ENCODE results near the gene SDK1. TPM values are rescaled to one million over a fixed set of nuclear protein-coding genes. Genes with fewer than 3 reads are reported as not detected.

The SDK1 gene
- total and polyA plus RNA-seq, 2 donors (not counting 3 experiments of a cell fraction or from before 2014, with no cell fraction given), result 1.6 to 3.9 TPM

- ChIA-PET CTCF (no interaction called here), POLR2A (no interaction called here)
- no peaks in the 10 kb centered on the region for H3K79me2 ChIP-seq (ENCODE audit: control insufficient read depth, insufficient read depth, low read length)
- H3K27me3 ChIP-seq (ENCODE audit: control insufficient read depth in 2 of 2, insufficient read depth in 2 of 2, low read length in 2 of 2), result no peaks in the 10 kb centered on the region
- FAIRE-seq (no peak), DNase-seq (ENCODE audit: low read depth, low spot score) (no peak)
- no peaks in the 10 kb centered on the region for H4K20me1 ChIP-seq (replicated peaks; ENCODE audit: control insufficient read depth, extremely low read depth, insufficient read depth, low read length)
- H3K9me3 ChIP-seq (replicated peaks; ENCODE audit: control insufficient read depth, insufficient read depth, low read length), result no peaks in the 10 kb centered on the region
- no peaks in the 10 kb centered on the region for H3K36me3 ChIP-seq (ENCODE audit: control insufficient read depth in 2 of 2, extremely low read depth in 1 of 2, insufficient read depth in 2 of 2, low read length in 2 of 2)
- H2AFZ ChIP-seq (ENCODE audit: low read depth, low read length), result no peak overlapping the region
- dilution Hi-C loops (cut with MboI; ENCODE audit: extremely low pct_ligation_motif_present, low sequenced_read_pairs) (no loop called here), intact Hi-C loops (cut with micrococcal nuclease) (no loop called here)
- H3K27ac ChIP-seq (ENCODE audit: insufficient read depth, low read depth, low read length), result no peak overlapping the region
- no peak overlapping the region for H3K4me2 ChIP-seq (ENCODE audit: insufficient read depth, low read length)
- no peaks in the 10 kb centered on the region for H3K4me1 ChIP-seq (ENCODE audit: control insufficient read depth, extremely low read depth, insufficient read depth, low read length)
- BruUV-seq (replicated peaks), result no TSS peak
- no peaks in the 10 kb centered on the region for H3K9me1 ChIP-seq (replicated peaks; ENCODE audit: control insufficient read depth, extremely low read depth, insufficient read depth, low read length)
- H3K9ac ChIP-seq (replicated peaks; ENCODE audit: extremely low read depth, insufficient read depth, low read length), result no peak overlapping the region
- TF ChIP-seq JUN (IDR thresholded peaks at IDR 0.05; ENCODE audit: borderline replicate concordance, insufficient read depth, insufficient read length, low read depth), result no peak
- H3K4me3 ChIP-seq (replicated peaks in 1 of 3; ENCODE audit: insufficient read depth in 1 of 3, low read depth in 1 of 3, low read length in 3 of 3), result no peak overlapping the region
Observed at GRCh38 chr7:3992841-3993240, 691.8 kb downstream of the SDK1 start.

DNA sequence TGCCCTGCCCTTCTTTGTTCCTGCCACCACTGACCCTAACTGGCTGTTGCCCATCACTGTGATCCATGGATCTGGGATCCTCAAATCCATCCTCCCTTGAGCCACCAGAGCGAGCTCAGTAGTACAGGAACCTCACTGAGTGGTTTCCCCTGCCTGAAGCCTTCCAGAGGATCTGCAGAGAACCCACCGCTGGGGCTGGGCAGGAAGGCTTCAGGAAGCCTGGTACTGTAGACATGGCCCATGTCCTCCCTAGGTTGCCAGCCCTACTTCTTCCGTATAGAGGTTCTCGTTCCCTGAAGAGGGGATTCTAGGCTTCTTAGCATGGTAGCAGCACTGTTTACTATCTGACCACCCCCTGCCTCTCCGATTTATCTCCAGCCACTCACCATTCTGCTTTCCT, 693.7 kb downstream of the SDK1 start:
- FAIRE-seq, result no peak

More for the DNA sequence above, 693.7 kb downstream of the SDK1 start:
- no peaks in the 10 kb centered on the region for H4K20me1 ChIP-seq (replicated peaks; ENCODE audit: control insufficient read depth, extremely low read depth, insufficient read depth, low read length)
- intact Hi-C loops (cut with micrococcal nuclease), result no loop called here
- no peaks in the 10 kb centered on the region for H3K9me1 ChIP-seq (replicated peaks; ENCODE audit: control insufficient read depth, extremely low read depth, insufficient read depth, low read length)
- H3K4me3 ChIP-seq (replicated peaks in 1 of 3; ENCODE audit: insufficient read depth in 1 of 3, low read depth in 1 of 3, low read length in 3 of 3), result no peak overlapping the region
- H3K36me3 ChIP-seq (ENCODE audit: control insufficient read depth in 2 of 2, extremely low read depth in 1 of 2, insufficient read depth in 2 of 2, low read length in 2 of 2), result no peaks in the 10 kb centered on the region
- no peak for TF ChIP-seq FOS (IDR thresholded peaks at IDR 0.05; ENCODE audit: borderline replicate concordance, insufficient read depth, low read length)
- no peak for TF ChIP-seq CTCF (IDR thresholded peaks at IDR 0.05; ENCODE audit: extremely low read depth in 1 of 2, insufficient read depth in 1 of 2, low read depth in 1 of 2, low read length in 2 of 2)
- TF ChIP-seq, protein P1, sequence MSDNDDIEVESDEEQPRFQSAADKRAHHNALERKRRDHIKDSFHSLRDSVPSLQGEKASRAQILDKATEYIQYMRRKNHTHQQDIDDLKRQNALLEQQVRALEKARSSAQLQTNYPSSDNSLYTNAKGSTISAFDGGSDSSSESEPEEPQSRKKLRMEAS (IDR thresholded peaks at IDR 0.05; ENCODE audit: insufficient read depth, insufficient read length), result no peak
- TF ChIP-seq JUN (IDR thresholded peaks at IDR 0.05; ENCODE audit: borderline replicate concordance, insufficient read depth, insufficient read length, low read depth), result no peak
- TF ChIP-seq MYC (IDR thresholded peaks at IDR 0.05; ENCODE audit: low read depth, low read length), result no peak
- no peak for TF ChIP-seq EZH2 (IDR thresholded peaks at IDR 0.05; ENCODE audit: borderline replicate concordance, low read depth, low read length, severe bottlenecking)
- TF ChIP-seq GATA2 (IDR thresholded peaks at IDR 0.05; ENCODE audit: insufficient read depth, insufficient read length, low read depth, low read length), result no peak
- TF ChIP-seq POLR2A (IDR thresholded peaks at IDR 0.05; ENCODE audit: low read depth, low read length), result no peak
- no peak for TF ChIP-seq POLR2AphosphoS5 (IDR thresholded peaks at IDR 0.05; ENCODE audit: insufficient read depth, low read depth, low read length)
- H3K9ac ChIP-seq (replicated peaks; ENCODE audit: extremely low read depth, insufficient read depth, low read length), result no peak overlapping the region
- H3K4me2 ChIP-seq (ENCODE audit: insufficient read depth, low read length), result no peak overlapping the region
- H2AFZ ChIP-seq (ENCODE audit: low read depth, low read length), result no peak overlapping the region
- CTCF ChIA-PET, result no interaction called here
- H3K9me3 ChIP-seq (replicated peaks; ENCODE audit: control insufficient read depth, insufficient read depth, low read length), result no peaks in the 10 kb centered on the region
- dilution Hi-C loops (cut with MboI; ENCODE audit: extremely low pct_ligation_motif_present, low sequenced_read_pairs), result no loop called here
- H3K27ac ChIP-seq (ENCODE audit: insufficient read depth, low read depth, low read length), result no peak overlapping the region
- H3K79me2 ChIP-seq (ENCODE audit: control insufficient read depth, insufficient read depth, low read length), result no peaks in the 10 kb centered on the region
- no TSS peak for BruUV-seq (replicated peaks)
- no peak for DNase-seq (ENCODE audit: low read depth, low spot score)
- POLR2A ChIA-PET, result no interaction called here
- H3K27me3 ChIP-seq (ENCODE audit: control insufficient read depth in 2 of 2, insufficient read depth in 2 of 2, low read length in 2 of 2), result no peaks in the 10 kb centered on the region
- no peaks in the 10 kb centered on the region for H3K4me1 ChIP-seq (ENCODE audit: control insufficient read depth, extremely low read depth, insufficient read depth, low read length)

Measured in endothelial cell of umbilical vein (primary cell).